A549 (cell line): ENCODE results near the gene FXYD7. TPM values are rescaled to one million over a fixed set of nuclear protein-coding genes. Genes with fewer than 3 reads are reported as not detected.

Experiments used
- ATAC-seq, 2 experiments: fragments of 200-7000 bp in 1 of 2; fragments of >200 bp in 1 of 2; cut with Nextera tagmentation in 1 of 2; cut with Tn5 transposase in 1 of 2; 3 replicates each; pipeline versions ENCODE4 v1.8.0 to v1.9.1; 2018 to 2020; ENCODE audit warnings: mild to moderate bottlenecking in 1 of 2, moderate library complexity in 1 of 2
- CTCF ChIA-PET: fragments of 300-600 bp; sonication (Branson Sonifier 250); formaldehyde crosslinking; extraction: SDS; loops from one replicate; lab custom pipeline; 2021; ENCODE audit warnings: antibody characterized with exemption, inconsistent platforms; lab: Yijun Ruan, JAX
- POLR2A ChIA-PET: fragments of 350-600 bp; formaldehyde crosslinking; extraction: SDS; loops from one replicate; lab custom pipeline; 2021; ENCODE audit warnings: antibody characterized with exemption, inconsistent platforms; lab: Yijun Ruan, JAX
- DNase-seq, 2 experiments: peaks; one replicate each; pipeline versions ENCODE4 v3.0.0 to v3.0.0-alpha.2; 2011 to 2016; ENCODE audit warnings: low read depth in 1 of 2, low spot score in 1 of 2
- FAIRE-seq: peaks from 2 replicates; lab custom pipeline; 2011; peaks lifted over from hg19 to GRCh38; lab: Jason Lieb, UNC
- H3K27ac ChIP-seq, 2 experiments: fragments of >200 bp; sonication (Bioruptor Twin); formaldehyde crosslinking; 3 replicates each; pipeline ENCODE4 v1.5.1; 2016 to 2017
- H3K4me1 ChIP-seq: fragments of >200 bp; sonication (Bioruptor Twin); formaldehyde crosslinking; 3 replicates; pipeline ENCODE4 v1.6.1; 2016
- H3K4me2 ChIP-seq: fragments of >200 bp; sonication (Bioruptor Twin); formaldehyde crosslinking; 3 replicates; pipeline ENCODE4 v1.6.1; 2016
- H3K4me3 ChIP-seq: fragments of >200 bp; sonication (Bioruptor Twin); formaldehyde crosslinking; 3 replicates; pipeline ENCODE4 v1.5.1; 2016
- H3K9me3 ChIP-seq: fragments of >200 bp; sonication (Bioruptor Twin); formaldehyde crosslinking; 3 replicates; pipeline ENCODE4 v1.6.1; 2016
- ATOH8 ChIP-seq: fragments of 250-450 bp; sonication (Bioruptor Pico); IDR thresholded peaks from 2 replicates; pipeline ENCODE4 v1.5.0; 2020; ENCODE audit warnings: low read depth, mild to moderate bottlenecking, moderate library complexity
- HDAC2 ChIP-seq: fragments of 200-600 bp; sonication (generic); IDR thresholded peaks from 2 replicates; pipeline ENCODE4 v1.6.1; 2016
- HOXA7 ChIP-seq: fragments of 250-450 bp; sonication (Bioruptor Pico); IDR thresholded peaks from 2 replicates; pipeline ENCODE4 v1.5.0; 2020; ENCODE audit warnings: mild to moderate bottlenecking, moderate library complexity
- HOXB13 ChIP-seq: fragments of 250-450 bp; sonication (Bioruptor Pico); IDR thresholded peaks from 2 replicates; pipeline ENCODE4 v1.5.0; 2020; ENCODE audit warnings: low read depth, mild to moderate bottlenecking, moderate library complexity
- MAFK ChIP-seq: fragments of 450-650 bp; IDR thresholded peaks from 2 replicates; pipeline ENCODE4 v1.6.1; 2014; ENCODE audit not compliant: partially characterized antibody
- MYC ChIP-seq: IDR thresholded peaks from 2 replicates; pipeline ENCODE4 v1.6.1; 2012; ENCODE audit warnings: mild to moderate bottlenecking, inconsistent platforms, low read length, improper control_type of control experiment, borderline replicate concordance
- NPAS2 ChIP-seq: fragments of 250-450 bp; sonication (Bioruptor Pico); IDR thresholded peaks from 2 replicates; pipeline ENCODE4 v1.8.0; 2022; ENCODE audit warnings: mild to moderate bottlenecking, moderate library complexity, borderline replicate concordance
- NR3C1 ChIP-seq: fragments of >200 bp; sonication (Bioruptor Twin); formaldehyde crosslinking; IDR thresholded peaks from 3 replicates; pipeline ENCODE4 v1.6.1; 2017
- PHF8 ChIP-seq: fragments of 200-600 bp; sonication (generic); IDR thresholded peaks from 2 replicates; pipeline ENCODE4 v1.6.1; 2016; ENCODE audit warnings: low read depth, mild to moderate bottlenecking, antibody characterized with exemption, moderate library complexity, borderline replicate concordance
- POLR2A ChIP-seq: IDR thresholded peaks from 2 replicates; pipeline ENCODE4 v1.6.1; 2012; ENCODE audit warnings: mild to moderate bottlenecking, low read length
- POLR2AphosphoS2 ChIP-seq: conservative IDR thresholded peaks from 2 replicates; pipeline ENCODE4 v1.6.1; 2012; ENCODE audit warnings: low read length, improper control_type of control experiment, inconsistent platforms
- RAD21 ChIP-seq, 2 experiments: fragments of >200 bp in 1 of 2; sonication (Bioruptor Twin) in 1 of 2; formaldehyde crosslinking in 1 of 2; IDR thresholded peaks in 1 of 2; conservative IDR thresholded peaks in 1 of 2; 2 replicates in 1 of 2; 3 replicates in 1 of 2; pipeline ENCODE4 v1.6.1; 2012 to 2018; ENCODE audit warnings: inconsistent platforms in 1 of 2
- RFX5 ChIP-seq: fragments of 450-650 bp; IDR thresholded peaks from 2 replicates; pipeline ENCODE4 v1.7.1; 2014; ENCODE audit warnings: antibody characterized with exemption, mild to moderate bottlenecking, moderate library complexity
- SMC3 ChIP-seq: fragments of >200 bp; sonication (Bioruptor Twin); formaldehyde crosslinking; IDR thresholded peaks from 3 replicates; pipeline ENCODE4 v1.6.1; 2018; ENCODE audit warnings: inconsistent platforms
- SREBF2 ChIP-seq: fragments of 450-650 bp; IDR thresholded peaks from 2 replicates; pipeline ENCODE4 v1.6.1; 2014; ENCODE audit warnings: mild to moderate bottlenecking, moderate library complexity
- TFCP2L1 ChIP-seq: fragments of 250-450 bp; sonication (Bioruptor Pico); IDR thresholded peaks from 2 replicates; pipeline ENCODE4 v1.5.0; 2021; ENCODE audit warnings: mild to moderate bottlenecking
- ZSCAN20 ChIP-seq: fragments of 250-450 bp; sonication (Bioruptor Pico); IDR thresholded peaks from 2 replicates; pipeline ENCODE4 v1.8.0; 2022; ENCODE audit warnings: mild to moderate bottlenecking, moderate library complexity
- WGBS: methylation state at CpG from one replicate; pipeline ENCODE4 v1.1.6; 2017; ENCODE audit errors: missing lambda C conversion rate; 5-methylcytosine and 5-hydroxymethylcytosine counted together
- polyA plus RNA-seq, 4 experiments: library from polyadenylated mRNA; depleted of rRNA in 3 of 4; stranded (reverse); fragments of >200 nt; fragmentation: RNase III in 1 of 4; extraction: RNeasy Plus Mini Kit Qiagen cat#74134 plus additional on column Dnase treatment in 1 of 4; gene quantifications; 2 replicates in 3 of 4; 3 replicates in 1 of 4; pipeline ENCODE4 v1.2.3, GENCODE V29; 2011 to 2017
- TF ChIP-seq, protein P1 (sequence below): IDR thresholded peaks from 2 replicates; pipeline ENCODE4 v1.6.1; 2012
- TF ChIP-seq, protein P2 (sequence below): fragments of >200 bp; sonication (Bioruptor Twin); formaldehyde crosslinking; IDR thresholded peaks from 3 replicates; pipeline ENCODE4 v1.5.1; 2016
- TF ChIP-seq, protein P3 (sequence below): fragments of 250-450 bp; sonication (Bioruptor Pico); IDR thresholded peaks from 2 replicates; pipeline ENCODE4 v1.5.0; 2021; ENCODE audit warnings: mild to moderate bottlenecking, moderate library complexity, borderline replicate concordance

Gene FXYD7
- polyA plus RNA-seq, 2 of the 4 experiments (the other 2 are of a cell fraction): not detected

DNA sequence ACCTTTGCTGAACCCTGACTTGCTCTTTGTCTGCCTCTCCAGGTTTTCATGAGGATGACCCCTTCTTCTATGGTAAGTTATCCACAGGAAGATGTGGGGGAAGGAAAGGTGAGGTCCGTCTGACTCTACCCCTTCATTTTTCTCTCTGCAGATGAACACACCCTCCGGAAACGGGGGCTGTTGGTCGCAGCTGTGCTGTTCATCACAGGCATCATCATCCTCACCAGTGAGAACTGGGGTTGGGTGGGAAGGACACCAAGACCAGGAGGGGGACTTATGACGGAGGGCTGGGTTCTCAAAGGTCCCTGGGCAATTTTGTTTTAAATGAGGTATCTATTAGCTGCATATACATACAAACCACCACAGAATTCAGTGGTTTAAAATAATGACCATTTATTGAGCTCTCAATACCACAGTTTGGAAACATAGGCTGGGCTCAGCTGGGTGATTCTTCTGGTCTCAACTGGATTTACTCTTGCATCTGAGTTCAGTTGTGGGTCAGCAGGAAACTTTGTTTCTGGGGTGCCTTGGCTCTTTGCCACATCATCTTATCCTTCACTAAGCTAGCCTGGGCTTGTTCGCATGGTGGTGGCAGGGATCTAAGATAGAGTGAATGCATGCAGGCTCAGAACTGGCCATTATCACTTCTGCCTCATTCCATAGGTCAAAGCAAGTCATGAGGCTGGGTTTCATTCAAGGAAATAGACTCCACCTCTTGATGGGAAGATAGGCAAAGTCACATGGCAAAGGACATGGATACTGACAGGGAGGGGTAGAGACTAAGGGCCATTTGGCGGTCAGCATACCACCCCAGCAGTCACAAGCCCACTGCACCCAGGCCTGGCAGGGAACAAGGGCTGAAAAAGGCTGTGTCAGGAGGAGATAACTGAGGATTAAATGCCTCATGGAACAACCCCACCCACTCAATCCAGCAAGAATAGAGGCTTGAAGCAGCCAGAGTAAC is 23.3 kb downstream of the FXYD7 start:
- no peak for ATAC-seq
- Histone ChIP-seq H3K9me3 (peaks cover 50% of the 10 kb centered on the region), H3K4me1 (0 out of 3 replicates have a peak, but pooled peaks cover 3% of the 10 kb centered on the region), H3K27ac (no peak overlapping the region), H3K4me3 (no peak overlapping the region), H3K4me2 (no peak overlapping the region)
- WGBS: 93% methylated on average over 7 of the region's 7 CpGs
- no peak for FAIRE-seq
- TF ChIP-seq ATOH8 (no peak), MYC (no peak), HDAC2 (no peak), RFX5 (no peak), PHF8 (no peak), MAFK (no peak), POLR2AphosphoS2 (no peak), NR3C1 (no peak), SMC3 (no peak), HOXB13 (no peak), TFCP2L1 (CRISPR knock-in tag) (no peak), RAD21 (conservative IDR thresholded peaks at IDR 0.05 in 1 of 2, IDR thresholded peaks at IDR 0.05 in 1 of 2) (no peak), ZSCAN20 (CRISPR knock-in tag) (no peak), HOXA7 (CRISPR knock-in tag) (no peak), SREBF2 (no peak)
- TF ChIP-seq, protein P1, sequence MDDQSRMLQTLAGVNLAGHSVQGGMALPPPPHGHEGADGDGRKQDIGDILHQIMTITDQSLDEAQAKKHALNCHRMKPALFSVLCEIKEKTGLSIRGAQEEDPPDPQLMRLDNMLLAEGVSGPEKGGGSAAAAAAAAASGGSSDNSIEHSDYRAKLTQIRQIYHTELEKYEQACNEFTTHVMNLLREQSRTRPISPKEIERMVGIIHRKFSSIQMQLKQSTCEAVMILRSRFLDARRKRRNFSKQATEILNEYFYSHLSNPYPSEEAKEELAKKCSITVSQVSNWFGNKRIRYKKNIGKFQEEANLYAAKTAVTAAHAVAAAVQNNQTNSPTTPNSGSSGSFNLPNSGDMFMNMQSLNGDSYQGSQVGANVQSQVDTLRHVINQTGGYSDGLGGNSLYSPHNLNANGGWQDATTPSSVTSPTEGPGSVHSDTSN: no peak
- TF ChIP-seq, protein P2, sequence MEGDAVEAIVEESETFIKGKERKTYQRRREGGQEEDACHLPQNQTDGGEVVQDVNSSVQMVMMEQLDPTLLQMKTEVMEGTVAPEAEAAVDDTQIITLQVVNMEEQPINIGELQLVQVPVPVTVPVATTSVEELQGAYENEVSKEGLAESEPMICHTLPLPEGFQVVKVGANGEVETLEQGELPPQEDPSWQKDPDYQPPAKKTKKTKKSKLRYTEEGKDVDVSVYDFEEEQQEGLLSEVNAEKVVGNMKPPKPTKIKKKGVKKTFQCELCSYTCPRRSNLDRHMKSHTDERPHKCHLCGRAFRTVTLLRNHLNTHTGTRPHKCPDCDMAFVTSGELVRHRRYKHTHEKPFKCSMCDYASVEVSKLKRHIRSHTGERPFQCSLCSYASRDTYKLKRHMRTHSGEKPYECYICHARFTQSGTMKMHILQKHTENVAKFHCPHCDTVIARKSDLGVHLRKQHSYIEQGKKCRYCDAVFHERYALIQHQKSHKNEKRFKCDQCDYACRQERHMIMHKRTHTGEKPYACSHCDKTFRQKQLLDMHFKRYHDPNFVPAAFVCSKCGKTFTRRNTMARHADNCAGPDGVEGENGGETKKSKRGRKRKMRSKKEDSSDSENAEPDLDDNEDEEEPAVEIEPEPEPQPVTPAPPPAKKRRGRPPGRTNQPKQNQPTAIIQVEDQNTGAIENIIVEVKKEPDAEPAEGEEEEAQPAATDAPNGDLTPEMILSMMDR: no peak
- TF ChIP-seq, protein P3, sequence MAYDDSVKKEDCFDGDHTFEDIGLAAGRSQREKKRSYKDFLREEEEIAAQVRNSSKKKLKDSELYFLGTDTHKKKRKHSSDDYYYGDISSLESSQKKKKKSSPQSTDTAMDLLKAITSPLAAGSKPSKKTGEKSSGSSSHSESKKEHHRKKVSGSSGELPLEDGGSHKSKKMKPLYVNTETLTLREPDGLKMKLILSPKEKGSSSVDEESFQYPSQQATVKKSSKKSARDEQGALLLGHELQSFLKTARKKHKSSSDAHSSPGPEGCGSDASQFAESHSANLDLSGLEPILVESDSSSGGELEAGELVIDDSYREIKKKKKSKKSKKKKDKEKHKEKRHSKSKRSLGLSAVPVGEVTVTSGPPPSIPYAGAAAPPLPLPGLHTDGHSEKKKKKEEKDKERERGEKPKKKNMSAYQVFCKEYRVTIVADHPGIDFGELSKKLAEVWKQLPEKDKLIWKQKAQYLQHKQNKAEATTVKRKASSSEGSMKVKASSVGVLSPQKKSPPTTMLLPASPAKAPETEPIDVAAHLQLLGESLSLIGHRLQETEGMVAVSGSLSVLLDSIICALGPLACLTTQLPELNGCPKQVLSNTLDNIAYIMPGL: no peak
- no peak for DNase-seq
- POLR2A ChIA-PET: no interaction called here
- CTCF ChIA-PET: interaction anchor here (0.6 to 1.7 kb wide), 5 partner anchors 8 to 92 kb away, joined by 3 to 8 read pairs (median 4); partner anchors contain the start of genes FXYD5 and LGI4

GRCh38 chr19:35167251-35168119 is 24.4 kb downstream of the FXYD7 start:
- no peak for ATAC-seq
- Histone ChIP-seq H3K4me2 (no peak overlapping the region), H3K9me3 (peaks cover 43% of the 10 kb centered on the region), H3K4me1 (0 out of 3 replicates have a peak, but pooled peaks cover 3% of the 10 kb centered on the region), H3K27ac (no peak overlapping the region), H3K4me3 (no peak overlapping the region)
- 90% methylated on average over 5 of the region's 5 CpGs for WGBS
- peak; percentile 67 for FAIRE-seq
- TF ChIP-seq NPAS2 (CRISPR knock-in tag) (no peak), POLR2A (peak; percentile 28; the same call in 1 of the 2 replicates)
- ChIA-PET CTCF (interaction anchor here (0.7 to 2.4 kb wide), 7 partner anchors 7 to 87 kb away, joined by 3 to 13 read pairs (median 4); partner anchors contain the start of genes FXYD5 and LGI4), POLR2A (no interaction called here)
- no peak for DNase-seq
